OCI-LY3 (cell line): ENCODE results near the gene ZMAT5.

Experiments
- EZH2phosphoT487 ChIP-seq: fragments of 200-600 bp; shearing (Covaris generic); IDR thresholded peaks from 2 replicates; pipeline ENCODE4 v1.6.1; 2018; ENCODE audit warnings: antibody characterized with exemption, mixed run types, low read depth
- TF ChIP-seq, protein P1 (sequence below): fragments of 200-600, 300-600 bp; sonication (generic); IDR thresholded peaks from 2 replicates; pipeline ENCODE4 v1.5.1; 2014; ENCODE audit warnings: antibody characterized with exemption, low read length, low read depth

DNA sequence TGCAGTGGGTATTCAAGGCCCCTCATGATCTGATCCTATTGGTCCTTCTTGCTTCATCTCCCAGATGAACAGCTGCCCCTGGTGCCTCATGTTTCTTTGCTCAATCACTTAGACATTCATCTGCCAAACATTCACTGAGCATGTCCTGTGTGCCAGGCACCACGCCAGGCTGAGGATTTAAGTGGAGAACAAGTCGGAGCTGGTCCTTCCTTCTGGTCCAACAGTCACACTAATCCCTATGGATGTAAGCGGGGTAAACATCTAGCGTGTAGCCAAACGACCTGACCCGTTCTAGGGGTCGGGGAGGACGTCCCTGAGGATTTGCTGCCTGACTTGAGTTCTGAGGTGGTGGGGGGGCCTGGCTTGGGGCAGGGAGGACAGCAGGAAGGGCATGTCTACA lies 21.9 kb downstream of the ZMAT5 start:
- TF ChIP-seq, protein P1, sequence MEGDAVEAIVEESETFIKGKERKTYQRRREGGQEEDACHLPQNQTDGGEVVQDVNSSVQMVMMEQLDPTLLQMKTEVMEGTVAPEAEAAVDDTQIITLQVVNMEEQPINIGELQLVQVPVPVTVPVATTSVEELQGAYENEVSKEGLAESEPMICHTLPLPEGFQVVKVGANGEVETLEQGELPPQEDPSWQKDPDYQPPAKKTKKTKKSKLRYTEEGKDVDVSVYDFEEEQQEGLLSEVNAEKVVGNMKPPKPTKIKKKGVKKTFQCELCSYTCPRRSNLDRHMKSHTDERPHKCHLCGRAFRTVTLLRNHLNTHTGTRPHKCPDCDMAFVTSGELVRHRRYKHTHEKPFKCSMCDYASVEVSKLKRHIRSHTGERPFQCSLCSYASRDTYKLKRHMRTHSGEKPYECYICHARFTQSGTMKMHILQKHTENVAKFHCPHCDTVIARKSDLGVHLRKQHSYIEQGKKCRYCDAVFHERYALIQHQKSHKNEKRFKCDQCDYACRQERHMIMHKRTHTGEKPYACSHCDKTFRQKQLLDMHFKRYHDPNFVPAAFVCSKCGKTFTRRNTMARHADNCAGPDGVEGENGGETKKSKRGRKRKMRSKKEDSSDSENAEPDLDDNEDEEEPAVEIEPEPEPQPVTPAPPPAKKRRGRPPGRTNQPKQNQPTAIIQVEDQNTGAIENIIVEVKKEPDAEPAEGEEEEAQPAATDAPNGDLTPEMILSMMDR = no peak
- TF ChIP-seq EZH2phosphoT487 = no peak
